H9 (cell line): ENCODE results near the gene CRISPLD2. TPM values are rescaled to one million over a fixed set of nuclear protein-coding genes. Genes with fewer than 3 reads are reported as not detected.

Experiments used
- DNase-seq: peaks from one replicate; pipeline ENCODE4 v3.0.0-alpha.2; 2017
- H2AFZ ChIP-seq: one replicate; pipeline ENCODE4 v1.6.1; 2013; ENCODE audit warnings: mild to moderate bottlenecking, low read length, control low read depth, moderate library complexity
- H2AK5ac ChIP-seq: 2 replicates; pipeline ENCODE4 v1.6.1; 2013; ENCODE audit warnings: low read length, control low read depth, mixed read lengths; ENCODE audit not compliant: insufficient read length
- H2BK120ac ChIP-seq: one replicate; pipeline ENCODE4 v1.6.1; 2013; ENCODE audit warnings: low read depth, mild to moderate bottlenecking, low read length, control low read depth, inconsistent platforms; ENCODE audit not compliant: poor library complexity, severe bottlenecking
- H2BK12ac ChIP-seq: 2 replicates; pipeline ENCODE4 v1.6.1; 2013; ENCODE audit warnings: low read length, control low read depth, mixed read lengths, low read depth; ENCODE audit not compliant: insufficient read length
- H2BK15ac ChIP-seq: 2 replicates; pipeline ENCODE4 v1.6.1; 2013; ENCODE audit warnings: low read depth, low read length, control low read depth
- H2BK20ac ChIP-seq: one replicate; pipeline ENCODE4 v1.6.1; 2013; ENCODE audit warnings: low read depth, mild to moderate bottlenecking, low read length, control low read depth, inconsistent platforms; ENCODE audit not compliant: poor library complexity, severe bottlenecking
- H2BK5ac ChIP-seq: 2 replicates; pipeline ENCODE4 v1.6.1; 2013; ENCODE audit warnings: low read length, control low read depth, mixed read lengths; ENCODE audit not compliant: insufficient read length
- H3K14ac ChIP-seq: 2 replicates; pipeline ENCODE4 v1.6.1; 2013; ENCODE audit warnings: low read length, control low read depth; ENCODE audit not compliant: insufficient read depth
- H3K18ac ChIP-seq: 2 replicates; pipeline ENCODE4 v1.6.1; 2013; ENCODE audit warnings: low read depth, mild to moderate bottlenecking, mixed read lengths, low read length, control low read depth; ENCODE audit not compliant: insufficient read length
- H3K23ac ChIP-seq: 2 replicates; pipeline ENCODE4 v1.6.1; 2013; ENCODE audit warnings: low read length, control low read depth, mixed read lengths, low read depth; ENCODE audit not compliant: insufficient read length
- H3K23me2 ChIP-seq: 2 replicates; pipeline ENCODE4 v1.6.1; 2013; ENCODE audit warnings: low read depth, mild to moderate bottlenecking, mixed read lengths, low read length, control low read depth; ENCODE audit not compliant: insufficient read length, poor library complexity, severe bottlenecking
- H3K27ac ChIP-seq: 2 replicates; pipeline ENCODE4 v1.5.1; 2013; ENCODE audit warnings: low read length, control low read depth, mixed read lengths, low read depth; ENCODE audit not compliant: insufficient read length
- H3K27me3 ChIP-seq: 2 replicates; pipeline ENCODE4 v1.6.1; 2013; ENCODE audit warnings: low read length, control low read depth, inconsistent platforms; ENCODE audit not compliant: insufficient read depth
- H3K4ac ChIP-seq: 2 replicates; pipeline ENCODE4 v1.6.1; 2013; ENCODE audit warnings: low read depth, mild to moderate bottlenecking, control low read depth, inconsistent platforms, low read length, moderate library complexity
- H3K4me1 ChIP-seq: 2 replicates; pipeline ENCODE4 v1.6.1; 2013; ENCODE audit warnings: low read length, control low read depth, inconsistent platforms; ENCODE audit not compliant: insufficient read depth
- H3K4me2 ChIP-seq: 2 replicates; pipeline ENCODE4 v1.6.1; 2013; ENCODE audit warnings: low read length, control low read depth, mixed read lengths; ENCODE audit not compliant: insufficient read length, insufficient read depth
- H3K56ac ChIP-seq: 2 replicates; pipeline ENCODE4 v1.6.1; 2013; ENCODE audit warnings: low read depth, mild to moderate bottlenecking, mixed read lengths, low read length, control low read depth; ENCODE audit not compliant: insufficient read length
- H3K79me1 ChIP-seq: 2 replicates; pipeline ENCODE4 v1.6.1; 2013; ENCODE audit warnings: low read depth, mild to moderate bottlenecking, moderate library complexity, low read length, control low read depth, inconsistent platforms; ENCODE audit not compliant: insufficient read depth, poor library complexity, severe bottlenecking
- H3K79me2 ChIP-seq: 2 replicates; pipeline ENCODE4 v1.6.1; 2013; ENCODE audit warnings: low read length, control low read depth, inconsistent platforms; ENCODE audit not compliant: insufficient read depth
- H3K9ac ChIP-seq: 2 replicates; pipeline ENCODE4 v1.6.1; 2013; ENCODE audit warnings: low read length, control low read depth, mixed read lengths; ENCODE audit not compliant: insufficient read length; ENCODE audit errors: extremely low read depth
- H3K9me3 ChIP-seq: one replicate; pipeline ENCODE4 v1.6.1; 2013; ENCODE audit warnings: low read depth, low read length, inconsistent platforms; ENCODE audit not compliant: control insufficient read depth
- H3T11ph ChIP-seq: one replicate; pipeline ENCODE4 v1.6.1; 2013; ENCODE audit warnings: mild to moderate bottlenecking, low read length, control low read depth, inconsistent platforms
- H4K20me1 ChIP-seq: one replicate; pipeline ENCODE4 v1.6.1; 2013; ENCODE audit not compliant: control insufficient read depth, insufficient read length, insufficient read depth
- H4K5ac ChIP-seq: 2 replicates; pipeline ENCODE4 v1.6.1; 2013; ENCODE audit warnings: low read depth, mild to moderate bottlenecking, mixed read lengths, low read length, control low read depth; ENCODE audit not compliant: insufficient read length
- H4K8ac ChIP-seq: replicated peaks from 2 replicates; pipeline ENCODE4 v1.6.1; 2013; ENCODE audit warnings: low read length, control low read depth, mixed read lengths, low read depth; ENCODE audit not compliant: insufficient read length
- H4K91ac ChIP-seq: 2 replicates; pipeline ENCODE4 v1.6.1; 2013; ENCODE audit warnings: low read depth, mild to moderate bottlenecking, moderate library complexity, mixed read lengths, low read length, control low read depth; ENCODE audit not compliant: insufficient read length
- H3K27ac Mint-ChIP-seq, 3 experiments: 2 replicates in 2 of 3; 3 replicates in 1 of 3; pipeline ENCODE4 v1.8.0; 2020 to 2021; ENCODE audit warnings: mixed read lengths in 3 of 3, mild to moderate bottlenecking in 1 of 3, moderate library complexity in 1 of 3
- H3K27me3 Mint-ChIP-seq: 2 replicates; pipeline ENCODE4 v1.8.0; 2021; ENCODE audit warnings: low read depth, mild to moderate bottlenecking, moderate library complexity, mixed read lengths
- H3K36me3 Mint-ChIP-seq, 3 experiments: 2 replicates in 2 of 3; 3 replicates in 1 of 3; pipeline ENCODE4 v1.8.0; 2020 to 2021; ENCODE audit warnings: low read depth in 3 of 3, mixed read lengths in 3 of 3; ENCODE audit not compliant: insufficient read depth in 1 of 3
- H3K4me1 Mint-ChIP-seq, 2 experiments: 2 replicates each; pipeline ENCODE4 v1.8.0; 2020; ENCODE audit warnings: mixed read lengths in 2 of 2
- H3K4me3 Mint-ChIP-seq, 2 experiments: 2 replicates in 1 of 2; 3 replicates in 1 of 2; pipeline ENCODE4 v1.8.0; 2020 to 2021; ENCODE audit warnings: mild to moderate bottlenecking in 2 of 2, mixed read lengths in 2 of 2, moderate library complexity in 1 of 2
- H3K9me3 Mint-ChIP-seq, 2 experiments: 2 replicates in 1 of 2; 3 replicates in 1 of 2; pipeline ENCODE4 v1.8.0; 2020; ENCODE audit warnings: mild to moderate bottlenecking in 2 of 2, mixed read lengths in 2 of 2, moderate library complexity in 1 of 2
- CTCF ChIP-seq: fragments of 200-600 bp; sonication (generic); conservative IDR thresholded peaks from 3 replicates; pipeline ENCODE4 v1.8.0; 2021; ENCODE audit warnings: antibody characterized with exemption, mild to moderate bottlenecking
- WGBS: extraction: QIAGEN DNeasy Blood & Tissue Kit; methylation state at CpG from one replicate; pipeline ENCODE4 v1.1.7; 2013; ENCODE audit warnings: missing lambda C conversion rate, low lambda C conversion rate, mixed read lengths; ENCODE audit not compliant: insufficient read length; ENCODE audit errors: extremely low coverage; 5-methylcytosine and 5-hydroxymethylcytosine counted together
- total RNA-seq: library from RNA; stranded (reverse); gene quantifications from 2 replicates; pipeline ENCODE4 v1.2.1, GENCODE V29; 2021

CRISPLD2 gene
- total RNA-seq, 1 experiment from 2014 or later: 2.3 TPM

GRCh38 chr16:84847564-84848355, 28.0 kb downstream of the CRISPLD2 start:
- Histone ChIP-seq H4K20me1 (no peaks in the 10 kb centered on the region), H3K9ac (no peak overlapping the region), H3K56ac (no peak overlapping the region), H3K79me2 (no peaks in the 10 kb centered on the region), H4K91ac (no peak overlapping the region), H3K27me3 (no peaks in the 10 kb centered on the region), H3K27ac (no peak overlapping the region), H3K23ac (no peak overlapping the region), H3K9me3 (no peaks in the 10 kb centered on the region), H2BK20ac (no peak overlapping the region), H3K23me2 (no peaks in the 10 kb centered on the region), H4K8ac (no peak overlapping the region), H2AK5ac (no peak overlapping the region), H2BK5ac (no peak overlapping the region), H3K4me2 (no peak overlapping the region), H4K5ac (no peak overlapping the region), H2AFZ (no peak overlapping the region), H2BK120ac (no peak overlapping the region), H3K79me1 (no peaks in the 10 kb centered on the region), H3K4ac (no peak overlapping the region), H3T11ph (no peak overlapping the region), H3K14ac (no peak overlapping the region), H3K4me1 (peaks cover 10% of the 10 kb centered on the region; the same call in 1 of the 2 replicates), H2BK12ac (no peak overlapping the region), H2BK15ac (no peak overlapping the region), H3K18ac (no peak overlapping the region)
- no peaks in the 10 kb centered on the region; a peak in 1 of 5 replicates for H3K9me3 Mint-ChIP-seq
- TF ChIP-seq CTCF: no peak
- H3K27me3 Mint-ChIP-seq: peaks cover 71% of the 10 kb centered on the region
- peaks cover 46 to 57% of the 10 kb centered on the region in 2 experiments for H3K4me1 Mint-ChIP-seq
- peak overlapping the region in 1 of 3 experiments; percentile 87; a peak in 2 of 7 replicates for H3K27ac Mint-ChIP-seq
- DNase-seq: no peak
- peaks cover 0 to 8% (median 4%) of the 10 kb centered on the region in 3 experiments; a peak in 3 of 7 replicates for H3K36me3 Mint-ChIP-seq
- WGBS: no CpG with 5 or more reads among the region's 23 CpGs
- no peak overlapping the region for H3K4me3 Mint-ChIP-seq
